ENCODE measurements around the gene TVP23C. TPM values are rescaled to one million over a fixed set of nuclear protein-coding genes. Genes with fewer than 3 reads are reported as not detected.
"Not testable (repeated sequence)": the region's sequence is repeated elsewhere in the genome, so short reads cannot be mapped to it uniquely, and the experiment has no call there.

Gene TVP23C
- 10 to 100 TPM in 3 of 4 donors, 1 to 10 TPM in 1; 8.4 to 24.0 (median 14.5) TPM for total RNA-seq

DNA sequence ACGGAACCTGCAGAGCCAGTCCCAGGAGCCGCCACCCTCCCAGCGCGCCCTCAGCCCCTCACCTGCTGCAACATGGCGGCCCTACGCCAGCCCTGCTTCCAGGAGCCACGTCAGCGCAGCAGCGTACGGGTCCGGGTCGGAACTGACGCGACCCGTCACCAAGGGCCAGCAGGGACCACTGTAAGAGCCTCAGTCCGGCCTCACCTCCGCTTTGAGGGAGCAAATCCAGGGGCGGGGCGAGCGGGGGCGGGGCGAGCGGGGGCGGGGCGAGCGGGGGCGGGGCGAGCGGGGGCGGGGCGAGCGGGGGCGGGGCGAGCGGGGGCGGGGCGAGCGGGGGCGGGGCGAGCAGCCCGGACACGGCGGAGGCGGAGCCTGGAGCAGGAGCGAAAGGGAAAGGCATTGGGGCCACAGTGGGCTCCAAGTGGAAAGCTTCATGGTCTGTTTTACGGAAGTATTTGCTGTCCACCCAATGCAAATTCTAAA, at the start of gene TVP23C:
TSS of gene TVP23C (minus strand) at position 109 of the 483 bp plus-strand sequence. CDS start at position 74, 35 bp downstream.
- ATAC-seq (ENCODE audit: low FRiP score), result peak; percentile 88

DNA sequence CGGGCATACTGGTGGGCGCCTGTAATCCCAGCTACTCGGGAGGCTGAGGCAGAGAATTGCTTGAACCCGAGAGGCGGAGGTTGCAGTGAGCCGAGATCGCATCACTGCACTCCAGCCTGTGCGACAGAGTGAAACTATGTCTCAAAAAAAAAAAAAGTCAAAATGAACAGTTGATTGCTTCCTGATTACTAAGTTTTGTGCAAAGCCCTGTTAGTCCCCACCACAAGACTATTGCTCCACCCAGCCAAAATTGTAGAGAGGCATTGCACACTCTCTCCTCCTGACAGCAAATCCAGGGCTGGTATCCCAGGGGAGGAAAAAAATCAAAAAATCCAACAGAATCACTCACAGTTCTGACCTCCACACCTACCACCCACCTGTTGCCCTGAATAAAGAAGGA, 29.7 kb upstream of the TVP23C start:
- ATAC-seq (ENCODE audit: low FRiP score); DNase-seq (ENCODE audit: low spot score): not testable (repeated sequence)

More for the DNA sequence above, at the start of gene TVP23C:
- DNase-seq (ENCODE audit: low spot score), result peak; percentile 38

DNA sequence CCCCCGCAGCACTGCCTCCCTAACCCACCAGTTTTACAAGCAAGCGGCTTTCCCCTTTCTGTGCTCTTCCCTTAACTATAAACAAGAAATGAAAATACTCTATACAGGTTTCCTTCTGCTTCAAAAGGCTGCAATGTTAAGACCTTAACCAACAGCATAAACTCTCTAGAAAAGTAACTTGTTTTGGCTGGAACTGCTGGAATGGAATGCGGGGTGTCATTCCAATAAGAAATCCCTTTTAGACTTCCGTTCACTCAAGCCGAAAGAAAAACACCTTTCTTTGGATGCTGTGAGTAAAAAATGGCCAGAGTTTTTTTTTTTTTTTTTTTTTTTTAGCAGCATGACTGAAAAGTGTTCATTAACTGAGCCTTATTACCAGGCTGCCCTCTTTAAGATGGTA, 28.7 kb upstream of the TVP23C start:
- not testable (repeated sequence) for ATAC-seq (ENCODE audit: low FRiP score); DNase-seq (ENCODE audit: low spot score)

DNA sequence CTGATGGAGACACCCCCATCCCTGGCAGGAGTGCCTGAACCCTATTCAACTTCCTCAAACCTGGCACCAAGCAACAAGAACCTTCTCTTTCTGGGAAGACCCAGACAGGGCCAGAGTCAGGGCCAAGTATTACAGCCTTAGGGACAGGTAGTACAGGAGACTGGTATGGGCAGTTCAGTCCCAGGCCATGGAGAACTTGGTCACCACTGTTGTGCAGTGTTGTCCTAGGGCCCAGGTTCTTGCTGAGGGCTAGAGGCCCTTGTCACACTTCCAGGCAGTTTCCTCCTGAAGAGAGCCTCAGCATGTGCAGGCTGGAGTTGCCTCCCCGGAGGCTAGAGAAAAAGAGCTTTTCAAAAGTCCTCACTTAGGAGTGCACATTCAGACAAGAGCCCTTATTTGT, 27.6 kb upstream of the TVP23C start:
- not testable (repeated sequence) for DNase-seq (ENCODE audit: low spot score); ATAC-seq (ENCODE audit: low FRiP score)

DNA sequence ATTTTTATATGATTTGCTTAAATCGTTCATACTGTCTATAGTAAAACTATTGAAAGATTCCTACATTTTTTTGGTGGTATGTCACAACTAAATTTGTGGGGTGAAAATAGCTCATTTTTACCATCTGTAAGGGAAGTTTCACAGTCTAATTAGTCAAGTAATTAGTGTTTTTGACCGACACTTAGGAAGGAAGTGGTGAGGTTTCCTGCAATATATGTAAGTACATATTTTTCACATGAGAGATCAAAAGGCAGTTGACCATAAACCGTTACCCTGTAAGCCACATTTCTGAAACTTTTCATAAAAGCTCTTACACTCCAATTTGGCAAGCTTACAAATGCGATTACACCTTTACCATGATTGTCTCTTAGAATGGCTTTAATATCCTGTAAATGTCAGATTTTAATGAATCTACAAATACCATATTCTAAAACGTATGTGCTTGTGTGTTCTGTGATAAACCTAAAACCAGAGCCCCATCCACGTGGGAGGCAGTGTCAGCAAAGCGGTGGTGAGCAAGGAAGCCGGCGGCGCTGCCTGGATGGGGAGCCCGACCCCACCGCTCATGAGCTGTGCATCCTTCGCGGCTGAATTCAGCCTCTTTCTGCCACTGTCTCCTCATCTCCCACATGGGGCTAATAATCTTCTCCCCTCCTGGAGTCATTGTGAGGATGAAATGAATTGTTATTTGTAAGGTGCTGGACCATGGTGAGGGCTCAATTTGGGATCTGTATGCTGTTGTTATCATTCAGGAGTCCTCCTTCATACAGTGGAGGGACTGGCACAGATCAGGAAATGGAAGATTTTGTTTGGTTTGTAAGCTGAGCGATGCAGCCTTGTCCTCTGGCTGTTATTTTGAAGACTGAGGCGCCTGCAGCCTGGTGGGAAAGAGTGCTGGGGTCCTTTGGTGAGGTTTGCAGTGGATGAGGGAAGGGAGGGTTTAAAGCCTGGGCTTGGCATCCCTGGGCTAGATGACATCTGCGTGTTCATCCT, 26.6 kb upstream of the TVP23C start:
- not testable (repeated sequence) for ATAC-seq (ENCODE audit: low FRiP score); DNase-seq (ENCODE audit: low spot score)

DNA sequence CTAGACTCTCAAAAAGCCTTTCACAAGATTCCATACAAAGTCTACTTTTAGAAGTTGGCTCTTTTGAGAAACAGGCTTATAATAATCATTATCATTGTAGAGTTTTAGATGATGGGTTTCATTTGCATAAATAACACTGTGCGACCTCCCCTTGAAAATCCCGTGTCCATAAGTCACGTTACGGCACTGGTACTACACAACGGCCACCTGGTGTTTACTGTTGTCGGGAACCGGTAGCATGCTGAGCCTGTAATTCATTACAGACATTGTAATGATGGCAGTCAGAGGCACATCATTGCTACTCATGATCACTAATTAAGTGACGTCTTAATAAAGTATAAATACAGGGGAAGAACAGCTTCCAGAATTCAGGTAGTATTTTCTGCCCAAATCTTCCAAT, 24.7 kb upstream of the TVP23C start:
- ATAC-seq (ENCODE audit: low FRiP score); DNase-seq (ENCODE audit: low spot score): not testable (repeated sequence)

DNA sequence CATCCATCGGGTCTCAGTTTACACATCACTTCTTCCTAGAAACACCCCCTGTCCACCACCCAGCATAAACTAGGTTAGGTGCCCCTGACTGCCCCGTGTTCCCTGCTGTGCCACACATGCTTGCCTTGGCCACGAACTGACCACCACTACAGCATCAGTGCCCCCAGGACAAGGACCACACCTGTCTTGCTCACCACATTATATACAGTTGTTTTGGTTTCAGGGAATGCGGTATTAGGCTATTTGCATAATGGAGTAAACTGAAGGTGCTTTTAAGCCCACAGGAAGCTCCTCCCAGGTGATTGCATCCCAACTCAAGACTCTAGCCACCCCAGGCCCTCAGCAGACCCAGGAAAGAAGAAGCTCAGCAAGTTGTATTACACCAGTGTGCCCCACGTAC, 20.0 kb upstream of the TVP23C start:
- DNase-seq (ENCODE audit: low spot score), result not testable (repeated sequence)

DNA sequence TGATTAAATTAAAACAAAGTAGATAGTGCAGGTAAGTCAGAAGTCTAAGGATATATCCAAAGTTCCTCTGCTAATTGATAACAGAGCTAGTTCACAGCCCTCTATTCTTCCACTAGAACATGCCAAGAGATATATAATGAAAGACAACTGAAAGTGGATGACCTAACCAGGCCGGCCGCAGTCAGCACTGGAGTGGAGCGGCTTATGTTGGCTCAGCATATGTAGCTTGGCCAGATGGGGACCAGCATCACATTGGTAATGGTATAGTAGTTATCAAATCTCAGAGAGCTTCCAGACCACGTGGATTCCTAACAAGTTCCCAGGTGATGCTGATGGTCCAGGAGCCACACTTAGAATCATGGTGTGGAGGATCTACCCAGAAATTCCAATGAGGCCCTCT, 18.2 kb upstream of the TVP23C start:
- not testable (repeated sequence) for ATAC-seq (ENCODE audit: low FRiP score); DNase-seq (ENCODE audit: low spot score)

More for the DNA sequence above, 20.0 kb upstream of the TVP23C start:
- ATAC-seq (ENCODE audit: low FRiP score), result not testable (repeated sequence)

DNA sequence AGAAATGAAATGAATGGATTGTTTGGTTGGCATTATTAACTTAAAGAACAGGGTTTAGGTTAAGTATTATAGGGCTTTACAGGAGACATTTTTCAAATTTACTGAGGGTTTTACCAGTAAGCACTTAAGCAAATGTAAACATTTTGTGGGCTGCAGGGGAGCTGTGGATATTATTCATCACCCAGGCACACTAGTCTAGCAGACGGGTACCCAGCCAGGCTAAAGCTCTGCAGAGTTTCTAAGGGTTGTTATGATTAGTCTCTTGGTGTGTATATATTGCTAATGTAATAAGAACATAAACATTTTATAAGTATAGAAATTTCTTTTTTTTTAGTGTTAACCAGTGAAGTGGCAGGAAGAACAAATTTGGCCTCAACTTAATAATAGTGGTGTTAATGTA, 13.6 kb upstream of the TVP23C start:
- not testable (repeated sequence) for DNase-seq (ENCODE audit: low spot score); ATAC-seq (ENCODE audit: low FRiP score)

DNA sequence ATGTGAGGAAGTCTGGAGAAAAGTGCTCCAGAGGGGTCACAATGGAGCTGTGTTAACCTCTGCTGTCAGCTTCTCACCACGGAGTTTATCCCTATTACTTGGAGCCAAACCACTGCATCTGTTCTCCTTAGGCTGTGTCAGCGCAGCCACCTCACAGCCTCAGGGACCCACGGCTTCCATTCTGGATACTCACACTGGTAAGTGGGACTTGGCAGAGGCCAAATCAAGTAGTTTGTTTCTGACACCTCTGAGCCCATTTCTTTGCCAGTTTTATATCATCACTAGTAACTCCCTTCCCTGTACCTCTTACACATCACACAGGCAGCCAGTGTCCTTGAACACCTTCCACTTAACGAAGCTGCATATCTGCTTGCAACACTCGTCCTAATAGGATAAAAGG, 11.4 kb upstream of the TVP23C start:
- not testable (repeated sequence) for ATAC-seq (ENCODE audit: low FRiP score); DNase-seq (ENCODE audit: low spot score)

DNA sequence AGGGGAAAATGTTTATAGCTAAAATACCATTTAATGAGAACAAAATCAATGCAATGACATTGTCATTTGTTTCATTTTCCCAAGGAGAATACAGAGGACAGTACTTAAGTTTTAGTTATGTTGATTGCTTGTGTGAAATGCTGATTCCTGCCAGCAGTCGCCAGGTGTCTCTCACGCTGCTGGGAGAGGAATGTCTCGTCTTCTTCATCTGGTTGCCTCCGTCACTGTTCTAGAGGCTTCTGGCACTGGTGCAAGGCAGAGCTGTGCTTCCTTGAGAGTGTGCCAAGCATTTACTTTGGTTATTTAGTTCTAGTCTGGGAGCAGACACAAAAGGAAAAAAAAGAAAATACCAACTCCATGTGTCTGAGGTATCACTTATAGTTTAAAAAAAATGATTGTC, 10.6 kb upstream of the TVP23C start:
- ATAC-seq (ENCODE audit: low FRiP score); DNase-seq (ENCODE audit: low spot score): not testable (repeated sequence)

DNA sequence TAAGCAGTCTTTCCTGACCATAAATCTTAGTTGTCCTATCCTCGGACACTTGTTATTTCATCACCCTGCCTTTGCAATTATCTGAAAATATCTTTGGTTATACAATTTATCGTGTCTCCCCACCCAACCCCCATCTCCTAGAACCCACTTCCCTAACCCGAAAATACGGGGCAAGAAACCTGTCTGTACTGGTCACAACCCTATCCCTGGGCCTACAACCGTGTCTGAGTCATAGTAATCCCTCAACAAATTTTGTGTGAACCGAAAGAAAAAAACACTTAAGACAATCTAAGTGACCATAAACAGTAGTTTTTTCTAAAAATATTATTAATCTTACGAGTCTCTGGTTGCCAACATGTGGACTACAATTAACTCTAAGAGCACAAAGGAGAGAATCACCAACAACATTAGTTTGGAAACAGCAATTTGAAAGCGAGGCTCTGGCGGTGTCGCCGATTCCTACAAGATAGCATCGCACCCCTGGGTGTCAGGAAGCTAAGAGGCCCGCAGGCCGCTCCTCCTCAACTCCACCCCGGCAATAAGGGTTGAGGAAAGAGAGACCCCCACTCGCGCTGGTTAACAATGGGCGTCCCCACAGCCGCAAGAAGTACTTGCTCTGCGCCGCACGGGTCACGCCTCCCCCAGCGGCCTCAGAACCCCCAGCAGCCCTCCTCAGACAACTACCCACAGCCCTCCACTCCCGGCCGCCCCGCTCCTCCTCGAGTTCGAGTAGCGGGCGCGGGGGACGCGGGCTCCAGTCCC, 489 bp downstream of the TVP23C start:
- DNase-seq (ENCODE audit: low spot score); ATAC-seq (ENCODE audit: low FRiP score): not testable (repeated sequence)

DNA sequence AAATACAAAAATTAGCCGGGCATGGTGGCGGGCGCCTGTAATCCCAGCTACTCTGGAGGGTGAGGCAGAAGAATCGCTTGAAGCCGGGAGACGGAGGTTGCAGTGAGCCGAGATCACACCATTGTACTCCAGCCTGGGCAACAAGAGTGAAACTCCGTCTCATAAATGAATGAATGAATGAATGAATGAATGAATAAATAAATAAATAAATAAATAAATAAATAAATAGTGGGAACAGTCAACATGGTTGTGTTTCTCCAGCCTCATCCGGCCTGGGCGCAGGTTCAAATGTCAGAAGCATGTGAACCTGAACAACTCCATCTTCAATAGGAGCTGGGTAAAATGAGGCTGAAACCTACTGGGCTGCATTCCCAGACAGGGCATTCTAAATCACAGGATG, 1.8 kb downstream of the TVP23C start:
- DNase-seq (ENCODE audit: low spot score); ATAC-seq (ENCODE audit: low FRiP score): not testable (repeated sequence)

DNA sequence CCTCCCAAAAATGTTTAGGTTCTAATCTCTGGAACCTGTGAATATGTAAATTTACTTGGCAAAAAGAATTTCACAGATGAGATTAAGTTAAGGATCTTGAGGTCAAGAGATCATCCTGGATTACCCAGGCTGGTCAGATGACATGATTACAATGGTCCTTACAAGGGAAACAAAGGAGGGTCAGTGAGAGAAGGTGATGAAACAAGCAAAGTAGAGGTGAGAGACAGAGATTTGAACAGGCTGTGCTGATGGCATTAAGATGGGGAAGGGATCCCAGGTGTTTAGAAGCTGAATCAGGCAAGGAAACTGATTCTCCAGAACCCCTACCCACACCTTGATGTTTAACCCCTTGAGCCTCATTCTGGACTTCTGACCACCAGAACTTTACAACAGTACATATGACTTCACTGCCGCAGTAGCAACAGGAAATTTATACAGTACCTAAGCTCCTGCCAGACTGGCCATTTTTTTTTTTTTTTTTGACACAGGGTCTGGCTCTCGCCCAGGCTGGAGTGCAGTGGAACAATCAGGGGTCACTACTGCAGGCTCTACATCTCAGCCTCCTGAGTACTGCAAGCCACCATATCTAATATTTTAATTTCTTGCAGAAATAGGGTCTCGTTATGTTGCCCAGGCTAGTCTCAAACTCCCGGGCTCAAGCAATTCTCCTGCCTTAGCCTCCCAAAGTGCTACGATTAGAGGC, 4.7 kb downstream of the TVP23C start:
- not testable (repeated sequence) for ATAC-seq (ENCODE audit: low FRiP score); DNase-seq (ENCODE audit: low spot score)

DNA sequence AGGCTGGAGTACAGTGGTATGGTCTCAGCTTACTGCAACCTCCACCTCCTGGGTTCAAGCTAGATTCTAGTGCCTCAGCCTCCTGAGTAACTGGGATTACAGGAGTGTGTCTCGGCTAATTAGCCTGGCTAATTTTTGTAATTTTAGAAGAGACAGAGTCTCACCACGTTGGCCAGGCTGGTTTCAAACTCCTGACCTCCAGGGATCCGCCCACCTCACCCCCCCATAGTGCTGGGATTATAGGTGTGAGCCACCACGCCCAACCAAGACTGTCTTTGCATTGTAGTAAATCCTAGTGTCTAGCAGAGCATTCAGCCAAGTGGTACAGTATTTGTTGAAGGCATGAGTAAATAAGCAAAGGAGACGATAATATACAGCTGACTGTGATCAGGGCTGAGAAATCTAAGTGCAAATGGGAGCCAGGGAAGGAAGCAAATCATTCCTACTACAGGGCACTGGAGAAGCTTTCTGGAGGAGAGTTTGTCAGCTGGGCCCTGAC, 5.9 kb downstream of the TVP23C start:
- ATAC-seq (ENCODE audit: low FRiP score); DNase-seq (ENCODE audit: low spot score): not testable (repeated sequence)

DNA sequence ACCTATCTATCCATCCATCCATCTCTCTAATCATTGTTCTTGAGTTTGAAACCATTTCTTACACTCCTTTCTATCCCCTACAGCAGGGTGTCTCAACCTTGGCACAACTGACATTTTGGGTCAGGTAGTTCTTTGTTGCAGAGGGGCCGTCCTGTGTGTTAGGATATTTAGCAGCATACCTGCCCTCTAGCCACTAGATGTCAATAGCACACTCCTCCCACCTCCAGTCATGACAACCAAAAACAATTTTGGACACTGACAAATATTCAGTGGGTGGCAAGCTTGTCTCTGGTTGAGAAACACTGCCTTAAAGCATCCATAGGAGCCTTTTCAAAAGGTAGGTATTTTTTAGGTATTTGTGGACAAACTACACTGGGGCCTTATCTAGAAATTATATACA, 10.4 kb downstream of the TVP23C start:
- not testable (repeated sequence) for ATAC-seq (ENCODE audit: low FRiP score); DNase-seq (ENCODE audit: low spot score)

DNA sequence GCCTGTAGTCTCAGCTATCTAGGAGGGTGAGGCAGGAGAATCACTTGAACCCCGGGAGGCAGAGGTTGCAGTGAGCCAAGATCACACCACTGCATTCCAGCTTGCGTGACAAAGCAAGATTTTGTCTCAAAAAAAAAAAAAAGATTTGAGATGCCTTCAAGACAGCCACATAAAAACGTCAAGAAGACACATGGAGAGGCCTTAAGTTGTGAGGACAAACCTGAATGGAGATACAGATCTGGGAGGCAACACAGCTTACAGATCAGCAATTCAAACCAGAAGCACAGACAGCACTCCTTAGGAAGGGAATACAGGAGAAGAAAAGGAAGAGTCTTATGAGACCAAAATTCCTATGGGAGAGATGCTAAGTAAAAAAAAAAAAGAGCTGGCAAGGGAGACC, 13.7 kb downstream of the TVP23C start:
- DNase-seq (ENCODE audit: low spot score); ATAC-seq (ENCODE audit: low FRiP score): not testable (repeated sequence)

DNA sequence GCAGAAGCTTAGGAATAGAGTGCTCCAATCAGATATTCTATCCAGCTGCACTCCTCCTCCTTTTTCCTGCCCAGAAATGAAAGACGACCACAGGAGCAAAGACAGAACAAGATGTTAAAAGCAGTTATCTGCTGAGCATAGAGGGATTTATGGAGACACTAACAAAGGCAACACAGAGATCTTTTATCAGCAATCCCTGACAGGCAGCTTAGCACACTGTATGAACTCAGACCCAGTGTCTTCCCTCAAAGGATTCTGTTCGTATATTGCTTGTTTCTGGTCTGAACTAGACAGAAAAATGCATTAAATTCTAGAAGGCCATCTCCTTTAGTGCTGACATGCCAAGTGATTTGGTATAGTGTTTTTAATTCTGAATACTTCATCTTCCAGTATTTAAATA, 16.7 kb downstream of the TVP23C start:
- not testable (repeated sequence) for DNase-seq (ENCODE audit: low spot score); ATAC-seq (ENCODE audit: low FRiP score)

Data from omental fat pad (tissue), 4 donors.